ENCODE measurements around the gene RABEP2.
"Not testable (repeated sequence)": the region's sequence is repeated elsewhere in the genome, so short reads cannot be mapped to it uniquely, and the experiment has no call there.

The RABEP2 gene

GRCh38 chr16:28932339-28933141, 7.5 kb upstream of the RABEP2 start:
- DNase-seq: no peak

DNA sequence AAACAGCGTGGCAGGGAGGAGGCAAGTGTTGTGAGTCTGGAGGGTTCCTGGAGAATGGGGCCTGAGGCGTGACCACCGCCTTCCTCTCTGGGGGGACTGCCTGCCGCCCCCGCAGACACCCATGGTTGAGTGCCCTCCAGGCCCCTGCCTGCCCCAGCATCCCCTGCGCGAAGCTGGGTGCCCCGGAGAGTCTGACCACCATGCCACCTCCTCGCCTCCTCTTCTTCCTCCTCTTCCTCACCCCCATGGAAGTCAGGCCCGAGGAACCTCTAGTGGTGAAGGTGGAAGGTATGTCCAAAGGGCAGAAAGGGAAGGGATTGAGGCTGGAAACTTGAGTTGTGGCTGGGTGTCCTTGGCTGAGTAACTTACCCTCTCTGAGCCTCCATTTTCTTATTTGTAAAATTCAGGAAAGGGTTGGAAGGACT, 6.8 kb upstream of the RABEP2 start, which contains the start of gene CD19:
Gene CD19 (plus strand): TSS at position 171 of the 425 bp plus-strand sequence. CDS start 30 bp downstream, at position 201.
- DNase-seq: no peak

- no peak for DNase-seq
These were observed 5.6 kb upstream of the RABEP2 start for GRCh38 chr16:28930652-28931051.

DNA sequence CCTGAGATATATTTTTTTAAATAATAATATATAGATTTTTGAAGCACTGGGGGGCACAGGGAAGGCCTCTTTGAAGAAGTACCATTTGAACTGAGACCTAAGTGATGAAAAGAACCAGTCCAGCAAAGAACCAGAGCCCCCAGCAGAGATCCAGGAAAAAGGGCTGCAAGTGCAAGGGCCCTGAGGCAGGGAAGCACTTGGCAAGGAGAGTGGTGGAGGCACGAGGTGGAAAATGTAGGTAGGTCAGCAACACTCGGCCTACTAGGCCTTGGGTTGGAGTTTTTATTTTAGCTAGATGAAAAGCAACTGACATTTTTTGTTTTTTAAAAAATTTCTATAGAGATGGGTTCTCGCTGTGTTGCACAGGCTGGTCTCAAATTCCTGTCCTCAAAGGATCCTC, 5.2 kb upstream of the RABEP2 start:
- DNase-seq: no peak

- DNase-seq: no peak
These were observed 2.8 kb upstream of the RABEP2 start for GRCh38 chr16:28927815-28928214.

- DNase-seq: not testable (repeated sequence)
These were observed 1.2 kb upstream of the RABEP2 start for GRCh38 chr16:28926284-28926683.

DNA sequence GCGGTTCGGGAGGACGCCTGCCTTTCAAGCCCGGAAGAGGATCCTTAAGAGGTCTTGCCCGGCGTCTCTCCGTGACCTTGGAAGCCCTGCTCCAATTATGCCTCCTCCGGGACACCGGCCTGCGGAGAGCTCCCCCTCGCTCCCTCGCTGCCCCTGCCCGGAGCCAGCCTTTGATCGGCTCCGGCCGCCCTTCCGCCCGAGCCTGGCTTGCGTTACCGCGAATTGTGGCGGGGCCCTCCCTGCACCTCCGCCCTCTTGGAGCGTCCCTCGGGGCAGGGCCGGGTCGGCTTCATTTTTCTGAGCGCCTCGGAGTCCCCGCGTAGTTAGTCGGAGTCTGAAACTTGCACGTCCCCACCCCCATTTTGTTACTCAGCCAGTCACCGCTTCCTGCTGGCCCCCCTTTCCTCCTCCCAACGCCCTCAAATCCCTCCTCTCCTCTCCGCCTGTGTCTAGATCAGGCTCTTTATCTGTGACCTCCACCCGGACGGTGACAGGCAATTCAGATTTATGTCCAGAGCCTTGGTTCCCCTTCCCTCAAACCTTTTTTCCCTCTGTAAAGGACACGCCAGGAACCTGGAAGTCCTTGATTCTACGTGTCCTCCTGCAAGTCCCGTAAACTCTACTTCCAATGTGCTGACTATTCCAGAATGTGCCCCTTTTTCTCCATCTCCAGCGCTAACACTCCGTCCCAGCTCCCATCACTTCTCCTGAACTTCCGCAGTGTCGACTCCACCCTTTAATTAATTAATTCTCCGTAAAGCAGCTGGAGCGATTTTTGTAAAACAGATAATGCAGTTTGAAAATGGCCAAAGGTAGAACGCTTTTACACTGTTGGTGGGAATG, 569 bp upstream of the RABEP2 start:
- peak; percentile 80 for DNase-seq

DNA sequence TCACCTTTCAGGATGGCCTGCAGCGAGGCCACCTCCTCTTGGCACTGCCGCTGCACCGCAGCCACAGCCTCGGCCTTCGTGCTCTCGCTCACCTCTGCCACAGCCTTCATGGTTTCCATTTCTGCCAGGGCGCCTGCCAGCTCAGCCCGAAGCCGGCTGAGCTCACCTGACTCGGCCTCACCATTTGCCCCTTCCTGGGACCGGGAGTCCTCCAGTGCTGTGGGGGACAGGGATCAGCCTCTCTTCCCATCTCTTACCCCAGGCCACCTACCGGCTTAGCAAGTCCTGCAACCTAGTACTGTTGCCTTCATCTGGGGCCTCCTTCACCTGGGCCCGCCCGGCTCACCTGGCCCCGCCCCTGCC, 658 bp downstream of the RABEP2 start:
- DNase-seq: no peak

GRCh38 chr16:28923652-28924398, 1.2 kb downstream of the RABEP2 start:
- DNase-seq: no peak

DNA sequence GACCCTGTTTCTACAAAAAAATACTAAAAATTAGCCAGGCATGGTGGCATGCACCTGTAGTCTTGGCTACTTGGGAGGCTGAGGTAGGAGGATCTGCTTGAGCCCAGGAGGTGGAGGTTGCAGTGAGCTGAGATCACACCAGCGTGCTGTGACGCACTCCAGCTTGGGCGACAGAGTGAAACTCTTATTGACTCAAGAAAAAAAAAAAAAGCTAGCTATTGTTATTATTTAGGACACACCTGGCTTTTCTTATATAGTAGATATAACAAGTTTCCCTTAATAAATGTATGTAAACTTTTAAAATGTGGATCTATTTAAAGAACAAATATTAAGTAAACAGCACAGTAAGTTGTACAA, 1.8 kb downstream of the RABEP2 start:
- no peak for DNase-seq

- DNase-seq: no peak
These were observed 6.3 kb downstream of the RABEP2 start for GRCh38 chr16:28918698-28919097.

DNA sequence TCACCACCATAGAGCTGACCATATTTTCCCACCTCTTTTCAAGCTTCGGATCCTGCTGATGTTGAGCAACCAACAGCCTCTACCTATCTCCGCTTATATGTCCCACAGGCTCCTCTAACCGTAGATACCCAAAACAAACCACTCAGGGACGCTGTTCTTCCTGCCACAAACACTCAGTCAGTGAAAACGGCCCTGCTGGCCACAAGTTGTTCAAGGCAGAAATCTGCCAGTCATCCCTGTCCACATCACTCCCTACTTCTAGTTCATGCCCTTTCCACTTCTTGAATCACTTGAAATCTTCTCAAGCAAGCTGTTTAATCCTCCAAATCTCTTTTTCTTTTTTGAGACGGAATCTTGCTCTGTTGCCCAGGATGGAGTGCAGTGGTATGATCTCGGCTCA, 7.9 kb downstream of the RABEP2 start:
- DNase-seq: no peak

GRCh38 chr16:28915181-28915580, 9.9 kb downstream of the RABEP2 start:
- DNase-seq: no peak

GRCh38 chr16:28913946-28914724, 10.9 kb downstream of the RABEP2 start:
- DNase-seq: no peak

DNA sequence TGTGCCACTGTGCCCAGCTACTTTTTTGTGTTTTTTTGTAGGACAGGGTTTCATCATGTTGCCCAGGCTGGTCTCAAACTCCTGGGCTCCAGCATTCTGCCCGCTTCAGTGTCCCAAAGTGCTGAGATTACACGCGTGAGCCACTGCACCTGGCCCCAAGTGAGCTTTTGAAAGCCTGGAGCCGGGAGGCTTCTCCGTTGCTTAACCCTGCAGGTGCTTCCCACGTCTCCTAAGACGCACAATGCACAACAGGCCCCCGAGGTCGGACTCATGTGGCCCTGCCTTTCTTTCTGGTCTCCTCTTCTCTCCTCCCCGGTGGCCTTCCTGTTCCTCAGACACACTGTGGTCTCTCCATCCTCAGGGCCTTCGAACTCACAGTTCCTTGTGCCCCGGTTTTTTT, 12.5 kb downstream of the RABEP2 start:
- no peak for DNase-seq

DNA sequence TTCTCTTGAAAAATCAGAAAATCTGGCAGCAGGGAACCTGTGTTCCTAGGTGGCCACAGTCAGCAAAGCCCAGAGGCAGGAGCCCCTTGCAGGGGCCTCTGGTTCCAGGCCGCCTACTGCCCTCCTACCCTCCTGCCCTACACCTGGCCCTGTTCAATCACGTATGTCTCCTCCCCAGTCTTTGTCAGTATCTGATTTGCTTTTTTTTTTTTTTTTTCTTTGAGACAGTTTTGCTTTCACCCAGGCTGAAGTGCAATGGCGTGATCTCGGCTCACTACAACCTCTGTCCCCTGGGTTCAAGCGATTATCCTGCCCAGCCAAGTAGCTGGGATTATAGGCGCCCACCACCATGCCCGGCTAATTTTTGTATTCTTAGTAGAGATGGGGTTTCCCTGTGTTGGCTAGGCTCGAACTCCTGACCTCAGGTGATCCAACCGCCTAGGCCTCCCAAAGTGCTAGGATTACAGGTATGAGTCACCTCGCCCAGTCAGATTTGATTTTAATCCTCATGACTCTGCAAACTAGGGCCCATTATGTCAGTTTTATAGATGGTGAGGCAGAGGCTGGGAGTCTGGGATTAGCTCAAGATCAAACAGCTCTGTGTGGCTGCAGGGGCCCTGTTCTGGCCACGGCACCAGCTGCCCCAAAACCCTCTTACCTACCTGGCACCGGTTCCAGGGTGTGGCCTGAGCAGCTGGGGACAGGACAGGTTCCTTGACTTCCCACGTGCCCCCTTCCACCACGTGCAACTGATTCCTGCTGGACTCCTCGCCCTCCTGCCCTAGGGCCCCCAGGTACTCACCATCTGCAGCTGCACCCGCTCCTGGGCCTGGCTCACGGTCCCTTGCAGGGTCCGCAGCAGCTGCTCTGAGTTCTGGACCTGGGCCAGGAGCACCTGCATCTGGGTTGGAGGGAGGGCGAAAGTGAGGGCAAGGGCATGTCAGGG, 14.7 kb downstream of the RABEP2 start:
- DNase-seq: no peak

DNA sequence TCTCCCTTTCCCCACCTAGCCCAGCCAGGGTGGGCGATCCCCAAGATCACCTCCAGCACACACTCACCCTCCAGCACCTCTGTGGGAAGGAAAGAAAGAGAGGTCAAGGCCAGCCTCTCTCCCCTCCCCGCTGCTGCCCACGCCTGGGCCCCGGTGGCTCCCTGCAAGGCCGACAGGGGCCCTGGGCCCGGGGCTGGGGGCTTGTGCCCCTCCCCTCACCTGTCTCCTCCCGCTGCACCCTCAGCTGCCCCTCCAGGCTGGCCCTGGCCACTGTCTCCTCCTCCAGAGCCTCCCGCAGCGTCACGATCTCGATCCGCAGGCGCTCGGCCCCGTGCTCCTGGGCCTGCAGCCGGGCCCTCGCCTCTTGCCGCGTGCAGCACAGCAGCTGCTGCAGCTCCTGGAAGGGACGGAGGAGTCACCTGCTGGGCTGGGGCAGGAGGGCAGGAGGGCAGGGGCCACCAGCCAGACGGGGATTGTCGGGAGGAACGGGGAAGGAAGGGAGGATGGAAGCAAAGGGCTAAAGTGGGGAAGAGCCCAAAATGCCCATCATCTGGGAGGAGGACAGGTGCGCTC, 19.2 kb downstream of the RABEP2 start:
- DNase-seq: no peak

DNA sequence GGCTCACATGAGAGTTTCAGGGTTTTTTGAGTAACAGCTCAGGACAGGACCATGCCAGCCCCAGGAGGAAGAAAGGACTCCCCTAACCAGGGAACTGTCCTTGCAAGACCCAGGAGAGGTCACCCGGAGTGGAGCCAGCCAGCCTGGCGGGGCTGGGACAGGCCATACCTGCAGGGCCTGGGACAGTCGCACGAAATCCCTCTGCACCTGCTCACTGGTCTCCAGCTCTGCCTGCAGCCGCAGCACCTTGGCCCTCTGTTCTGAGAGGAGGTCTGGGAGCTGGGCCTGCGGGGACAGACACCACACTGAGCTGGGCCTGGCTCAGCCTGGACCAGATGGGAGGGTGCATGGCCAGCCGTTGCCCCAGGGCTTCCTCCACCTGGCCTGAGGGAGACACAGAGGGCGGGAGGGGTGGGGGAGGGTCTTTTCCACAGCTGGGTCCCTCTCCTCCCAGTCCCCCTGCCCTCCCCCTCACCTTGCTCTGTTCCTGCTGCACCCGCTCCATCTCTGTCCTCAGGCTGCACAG, 19.7 kb downstream of the RABEP2 start:
- DNase-seq: no peak

GRCh38 chr16:28904828-28905227, 20.2 kb downstream of the RABEP2 start:
- no peak for DNase-seq

DNA sequence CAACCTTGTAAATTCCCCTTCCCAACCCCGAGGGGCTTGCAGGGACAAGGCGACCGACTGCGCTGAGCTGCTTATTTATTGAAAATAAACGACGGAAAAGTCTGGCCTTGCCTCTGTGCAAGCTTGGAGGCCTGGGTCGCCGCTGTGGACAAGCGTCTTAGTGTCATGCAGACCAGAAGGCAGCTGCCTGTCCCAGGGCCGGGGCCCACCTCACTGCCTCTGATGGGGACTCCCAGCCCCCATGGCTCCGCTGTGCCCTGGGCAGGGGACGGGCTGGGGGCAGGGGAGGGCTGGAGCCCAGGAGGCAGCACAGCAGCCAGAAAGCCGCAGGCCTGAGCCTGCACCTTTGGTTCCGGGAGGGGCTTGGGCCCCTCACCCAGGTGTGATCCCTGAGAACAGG, 20.7 kb downstream of the RABEP2 start:
- DNase-seq: no peak
